Psoas muscle (tissue), 8 donors: ENCODE results near the gene SCAF4. TPM values are rescaled to one million over a fixed set of nuclear protein-coding genes. Genes with fewer than 3 reads are reported as not detected.
"Not testable (repeated sequence)": the region's sequence is repeated elsewhere in the genome, so short reads cannot be mapped to it uniquely, and the experiment has no call there.

Experiments
- ATAC-seq, 4 donors: fragments of 200-7000 bp; cut with Tn5 transposase; one replicate each; pipeline ENCODE4 v1.9.1; 2020; ENCODE audit warnings: moderate library complexity in 3 of 4, mild to moderate bottlenecking in 2 of 4
- DNase-seq, 2 donors: peaks; one replicate each; pipeline ENCODE4 v3.0.0-alpha.2; 2020
- H3K27ac ChIP-seq: fragments of 200-600 bp; one replicate; pipeline ENCODE4 v1.8.0; 2022
- H3K27me3 ChIP-seq, 3 donors: fragments of 200-600 bp in 1 of 3; one replicate each; pipeline versions ENCODE4 v1.6.1 to v1.8.0; 2013 to 2022; ENCODE audit warnings: low read length in 2 of 3, mild to moderate bottlenecking in 2 of 3, moderate library complexity in 1 of 3; ENCODE audit not compliant: insufficient read depth in 3 of 3
- H3K36me3 ChIP-seq, 2 donors: fragments of 200-600 bp in 1 of 2; one replicate each; pipeline versions ENCODE4 v1.6.1 to v1.8.0; 2013 to 2022; ENCODE audit warnings: low read depth in 1 of 2, mild to moderate bottlenecking in 1 of 2, moderate library complexity in 1 of 2; ENCODE audit not compliant: insufficient read depth in 1 of 2
- H3K4me1 ChIP-seq: fragments of 200-600 bp; one replicate; pipeline ENCODE4 v1.8.0; 2022
- H3K4me3 ChIP-seq: fragments of 200-600 bp; one replicate; pipeline ENCODE4 v1.8.0; 2022; ENCODE audit warnings: mild to moderate bottlenecking
- H3K9me3 ChIP-seq: fragments of 200-600 bp; one replicate; pipeline ENCODE4 v1.8.0; 2022
- CTCF ChIP-seq: fragments of 200-600 bp; IDR thresholded peaks from one replicate; pipeline ENCODE4 v1.8.0; 2022; ENCODE audit warnings: antibody characterized with exemption
- WGBS, 3 donors: extraction: QIAGEN DNeasy Blood & Tissue Kit; methylation state at CpG; one replicate each; pipeline versions ENCODE4 v1.1.6 to v1.1.7; 2013; 5-methylcytosine and 5-hydroxymethylcytosine counted together
- intact Hi-C, 2 donors: fragments of 100-400 bp; cut with DNase I; formaldehyde crosslinking; loops; one replicate each; pipeline versions ENCODE4 v1.11.0 to v1.14.2; 2022
- polyA plus RNA-seq, 3 donors: library from polyadenylated mRNA; stranded (reverse); fragments of 200-250 nt; gene quantifications; one replicate each; pipeline ENCODE4 v1.2.3, GENCODE V29; 2013
- total RNA-seq, 4 donors: library from RNA; stranded (reverse); fragmentation: NEBNext Ultra II Directional in 2 of 4; extraction: Animal tissue kit (Norgen Biotek cat#: 25700) in 2 of 4; gene quantifications; one replicate each; pipeline versions ENCODE4 v1.2.1 to v1.2.4, GENCODE V29; 2021 to 2023
- donor health status: healthy with polysubstance abuse.
- donor health status: DM: no; HTN: no; CAD: no; lungs with moderate emphysema.
- donor health status: Bipolar disorder and iron deficiency.
- donor health status: healthy.
- donor health status: DM: yes; HTN: yes; CAD: no.
- donor health status: DM: no; HTN: no; CAD: no.
- donor health status: DM: no; HTN: no; CAD: no.
- donor health status: DM: yes; HTN: yes; CAD: no.

Gene SCAF4
- total and polyA plus RNA-seq, 7 donors = 7.5 to 23.9 (median 17.3) TPM

- H3K9me3 ChIP-seq = no peaks in the 10 kb centered on the region
- no peak for ATAC-seq
- no peaks in the 10 kb centered on the region for H3K4me1 ChIP-seq
- H3K4me3 ChIP-seq = no peak overlapping the region
- no peak for DNase-seq
- WGBS, 3 donors = 84 to 88% (median 88%) methylated on average over 3 of the region's 3 CpGs
- intact Hi-C loops = loop anchor here in 1 of 2 donors (10.0 kb wide), 1 partner anchor 890 kb away; no protein-coding TSS in a partner anchor
- no peaks in the 10 kb centered on the region for H3K27me3 ChIP-seq
- H3K36me3 ChIP-seq = no peaks in the 10 kb centered on the region
- TF ChIP-seq CTCF = no peak
- H3K27ac ChIP-seq = no peak overlapping the region
Measured at GRCh38 chr21:31634993-31635392, 96.9 kb downstream of the SCAF4 start.

GRCh38 chr21:31631881-31632280 is 100.0 kb downstream of the SCAF4 start:
- not testable (repeated sequence) for H3K36me3 ChIP-seq, DNase-seq, ATAC-seq, H3K9me3 ChIP-seq, H3K27ac ChIP-seq, H3K27me3 ChIP-seq, H3K4me3 ChIP-seq, H3K4me1 ChIP-seq
- intact Hi-C loops = loop anchor here in 1 of 2 donors (10.0 kb wide), 1 partner anchor 893 kb away; no protein-coding TSS in a partner anchor
- WGBS, 3 donors = 97 to 98% (median 97%) methylated on average over 6 of the region's 6 CpGs

GRCh38 chr21:31629972-31630711 is 101.8 kb downstream of the SCAF4 start:
- Histone ChIP-seq H3K4me1 (no peaks in the 10 kb centered on the region), H3K27me3 (no peaks in the 10 kb centered on the region), H3K4me3 (no peak overlapping the region), H3K36me3 (no peaks in the 10 kb centered on the region), H3K27ac (no peak overlapping the region), H3K9me3 (no peaks in the 10 kb centered on the region)
- ATAC-seq = no peak
- TF ChIP-seq CTCF = no peak
- no peak for DNase-seq
- intact Hi-C loops = loop anchor here in 1 of 2 donors (10.0 kb wide), 1 partner anchor 895 kb away; no protein-coding TSS in a partner anchor
- WGBS, 3 donors = 48 to 56% (median 50%) methylated on average over 8 of the region's 8 CpGs

- 90 to 91% (median 91%) methylated on average over 11 of the region's 11 CpGs for WGBS, 3 donors
- peaks cover 0 to 2% (median 0%) of the 10 kb centered on the region in 3 donors for H3K27me3 ChIP-seq
- no peak for DNase-seq
- no peak overlapping the region for H3K4me3 ChIP-seq
- ATAC-seq = no peak
- TF ChIP-seq CTCF = no peak
- no peak overlapping the region for H3K27ac ChIP-seq
- no peaks in the 10 kb centered on the region for H3K9me3 ChIP-seq
- H3K36me3 ChIP-seq = no peaks in the 10 kb centered on the region
- H3K4me1 ChIP-seq = no peaks in the 10 kb centered on the region
- intact Hi-C loops = no loop called here
Measured at GRCh38 chr21:31624961-31625491, 106.9 kb downstream of the SCAF4 start.

- TF ChIP-seq CTCF = no peak
Measured at GRCh38 chr21:31624181-31624580, 107.7 kb downstream of the SCAF4 start.

More at GRCh38 chr21:31624181-31624580, 107.7 kb downstream of the SCAF4 start:
- Histone ChIP-seq H3K27ac (no peak overlapping the region), H3K36me3 (no peaks in the 10 kb centered on the region), H3K4me3 (no peak overlapping the region), H3K9me3 (no peaks in the 10 kb centered on the region), H3K27me3 (peaks cover 0 to 2% (median 0%) of the 10 kb centered on the region in 3 donors), H3K4me1 (no peaks in the 10 kb centered on the region)
- intact Hi-C loops = no loop called here
- DNase-seq (no peak), ATAC-seq (no peak)
- 73 to 78% (median 75%) methylated on average over 3 of the region's 3 CpGs for WGBS, 3 donors
